DMS153 treated with DMSO at 0.1 percent for 48 hours (cell line): Measurements from ENCODE around the gene TPGS1.

ENCODE experiments used
- DNase-seq: peaks from one replicate; lab custom pipeline; 2025; ENCODE audit not compliant: unreplicated experiment; lab: John Stamatoyannopoulos, UW

The TPGS1 gene

DNA sequence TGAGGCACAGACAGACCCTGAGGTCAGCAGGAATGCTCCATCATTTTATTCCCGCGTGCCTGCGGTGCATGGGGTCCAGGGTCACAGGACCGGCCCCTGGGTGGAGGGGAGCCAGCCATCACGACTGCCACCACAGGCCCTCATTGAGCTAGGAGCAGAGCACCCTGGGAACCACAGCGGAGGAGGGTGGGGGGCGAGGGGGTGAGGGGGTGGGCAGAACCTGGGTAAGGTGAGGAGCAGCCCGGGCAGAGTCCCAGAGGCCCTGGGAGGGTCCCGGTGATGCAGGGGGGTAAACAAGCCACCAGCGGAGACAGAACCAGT lies 12.3 kb upstream of the TPGS1 start:
- DNase-seq = no peak

GRCh38 chr19:495402-496111 lies 11.7 kb upstream of the TPGS1 start:
- no peak for DNase-seq

DNA sequence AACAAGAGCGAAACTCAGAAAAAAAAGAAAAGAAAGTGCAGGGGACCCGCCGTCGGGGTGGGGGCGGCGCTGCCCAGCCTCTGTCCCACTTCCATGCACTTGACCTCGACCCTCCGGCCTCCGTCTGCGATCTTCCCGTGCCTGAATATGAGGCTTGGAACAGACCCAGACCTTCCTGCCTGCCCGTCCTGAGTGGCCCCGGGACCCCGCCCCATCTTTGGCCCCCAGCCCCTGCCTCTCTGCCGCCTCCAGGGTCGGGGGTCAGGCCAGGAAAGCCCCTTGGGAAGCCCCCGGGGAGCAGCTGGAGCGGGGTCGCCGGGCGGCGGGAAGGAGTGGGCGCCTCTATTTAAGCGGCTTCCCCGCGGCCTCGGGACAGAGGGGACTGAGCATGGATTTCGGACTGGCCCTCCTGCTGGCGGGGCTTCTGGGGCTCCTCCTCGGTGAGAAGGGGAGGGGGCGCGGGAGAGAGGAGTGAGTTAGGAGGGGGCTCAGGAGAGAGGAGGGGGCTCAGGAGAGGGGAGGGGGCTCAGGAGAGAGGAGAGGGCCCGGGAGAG lies 11.1 kb upstream of the TPGS1 start, which contains the start of gene MADCAM1:
Gene MADCAM1 (plus strand): TSS at position 375 of the 554 bp plus-strand sequence. CDS start 14 bp downstream, at position 389.
- DNase-seq = no peak

GRCh38 chr19:496986-497385 lies 10.3 kb upstream of the TPGS1 start:
- DNase-seq = no peak

DNA sequence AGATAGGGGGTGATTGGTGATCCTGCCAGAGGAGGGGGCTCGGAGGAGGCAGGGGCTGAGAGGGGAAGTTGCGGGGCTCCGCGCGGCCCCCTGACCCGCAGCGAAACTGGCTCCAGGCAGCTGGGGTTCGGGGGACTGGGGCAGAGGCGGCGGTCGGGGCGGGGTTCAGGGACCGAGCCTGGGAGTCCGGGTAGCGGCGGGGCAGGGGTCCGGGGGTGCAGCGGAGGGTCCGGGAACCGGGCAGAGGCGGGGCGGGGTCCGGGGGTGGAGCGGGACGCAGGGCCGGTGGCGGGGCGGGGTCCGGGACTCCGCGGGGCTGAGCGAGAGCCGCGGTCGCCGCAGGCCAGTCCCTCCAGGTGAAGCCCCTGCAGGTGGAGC lies 9.8 kb upstream of the TPGS1 start:
- no peak for DNase-seq

- no peak for DNase-seq
These were observed 9.3 kb upstream of the TPGS1 start for GRCh38 chr19:497869-498510.

- no peak for DNase-seq
These were observed 8.8 kb upstream of the TPGS1 start for GRCh38 chr19:498511-498891.

DNA sequence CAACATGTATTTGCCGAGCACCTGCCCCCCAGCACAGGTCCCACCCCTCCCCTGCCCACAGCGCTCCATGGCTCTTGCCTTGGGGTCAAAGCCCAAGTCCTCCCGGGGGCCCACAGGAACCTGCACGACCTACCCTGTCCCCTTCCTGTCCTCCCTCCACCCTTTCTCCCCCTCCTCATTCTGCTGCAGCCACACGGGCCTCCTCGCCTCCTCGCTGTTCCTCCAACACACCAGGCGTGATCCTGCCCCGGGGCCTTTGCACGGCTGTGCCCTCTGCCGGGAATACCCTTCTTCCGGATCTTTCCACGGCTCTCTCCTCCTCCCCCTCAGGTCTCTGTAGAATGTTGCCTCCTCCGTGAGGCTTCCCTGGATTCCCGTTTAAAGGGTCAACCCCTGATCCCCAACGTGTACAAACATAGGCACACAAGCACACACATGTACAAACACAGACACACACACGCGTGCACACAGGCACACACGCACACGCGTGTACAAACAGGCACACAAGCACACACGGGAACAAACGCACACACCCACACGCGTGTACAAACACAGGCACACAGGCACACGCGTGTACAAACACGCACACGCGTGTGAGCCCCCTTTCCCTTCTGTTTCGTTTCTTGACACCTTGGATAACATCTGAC lies 8.2 kb upstream of the TPGS1 start:
- no peak for DNase-seq

DNA sequence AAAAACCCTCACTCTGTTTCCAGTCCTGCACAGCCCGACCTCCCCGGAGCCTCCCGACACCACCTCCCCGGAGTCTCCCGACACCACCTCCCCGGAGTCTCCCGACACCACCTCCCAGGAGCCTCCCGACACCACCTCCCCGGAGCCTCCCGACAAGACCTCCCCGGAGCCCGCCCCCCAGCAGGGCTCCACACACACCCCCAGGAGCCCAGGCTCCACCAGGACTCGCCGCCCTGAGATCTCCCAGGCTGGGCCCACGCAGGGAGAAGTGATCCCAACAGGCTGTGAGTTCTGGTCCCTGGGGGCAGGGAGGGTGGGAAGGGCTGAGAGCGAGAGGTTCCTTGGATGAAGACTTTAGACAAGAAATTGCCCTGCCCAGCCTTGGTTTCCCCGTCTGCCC lies 5.7 kb upstream of the TPGS1 start:
- DNase-seq = no peak

DNA sequence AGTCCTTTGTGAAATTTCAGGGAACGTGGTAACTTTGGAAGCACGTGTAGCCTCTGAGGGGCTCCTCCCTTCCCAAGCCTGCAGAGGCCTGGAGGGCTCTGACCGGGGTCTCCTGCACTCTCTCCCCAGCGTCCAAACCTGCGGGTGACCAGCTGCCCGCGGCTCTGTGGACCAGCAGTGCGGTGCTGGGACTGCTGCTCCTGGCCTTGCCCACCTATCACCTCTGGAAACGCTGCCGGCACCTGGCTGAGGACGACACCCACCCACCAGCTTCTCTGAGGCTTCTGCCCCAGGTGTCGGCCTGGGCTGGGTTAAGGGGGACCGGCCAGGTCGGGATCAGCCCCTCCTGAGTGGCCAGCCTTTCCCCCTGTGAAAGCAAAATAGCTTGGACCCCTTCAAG lies 2.7 kb upstream of the TPGS1 start:
- no peak for DNase-seq

- DNase-seq = peak; percentile 86
These were observed 652 bp upstream of the TPGS1 start for GRCh38 chr19:506404-507285.

GRCh38 chr19:508204-509150 lies 1.2 kb downstream of the TPGS1 start:
- no peak for DNase-seq

DNA sequence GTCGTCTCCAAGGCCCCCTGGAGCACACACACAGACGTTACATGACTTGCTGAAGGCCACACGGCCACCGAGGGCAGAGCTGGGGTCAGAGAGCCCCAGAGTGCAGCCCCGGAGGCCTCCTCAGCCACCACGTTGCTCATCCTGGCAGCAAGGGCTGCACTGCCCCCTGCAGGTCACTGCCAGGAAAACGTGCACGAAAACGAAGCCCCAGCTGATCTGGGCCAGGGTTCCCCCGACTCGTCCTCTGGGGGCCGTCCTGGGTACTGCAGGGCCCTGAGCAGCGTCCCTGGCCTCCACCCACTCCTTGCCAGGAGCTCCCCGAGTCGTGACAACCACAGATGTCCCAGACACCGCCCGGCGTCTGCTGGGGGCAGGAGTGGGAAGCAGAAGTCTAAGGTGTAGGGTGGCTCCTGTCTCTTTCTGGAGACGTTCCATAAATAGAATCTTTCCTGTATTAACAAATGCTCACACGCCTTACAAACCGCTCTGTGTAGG lies 3.4 kb downstream of the TPGS1 start:
- peak; percentile 19 for DNase-seq

- DNase-seq = peak; percentile 40
These were observed 4.0 kb downstream of the TPGS1 start for GRCh38 chr19:511101-511851.

DNA sequence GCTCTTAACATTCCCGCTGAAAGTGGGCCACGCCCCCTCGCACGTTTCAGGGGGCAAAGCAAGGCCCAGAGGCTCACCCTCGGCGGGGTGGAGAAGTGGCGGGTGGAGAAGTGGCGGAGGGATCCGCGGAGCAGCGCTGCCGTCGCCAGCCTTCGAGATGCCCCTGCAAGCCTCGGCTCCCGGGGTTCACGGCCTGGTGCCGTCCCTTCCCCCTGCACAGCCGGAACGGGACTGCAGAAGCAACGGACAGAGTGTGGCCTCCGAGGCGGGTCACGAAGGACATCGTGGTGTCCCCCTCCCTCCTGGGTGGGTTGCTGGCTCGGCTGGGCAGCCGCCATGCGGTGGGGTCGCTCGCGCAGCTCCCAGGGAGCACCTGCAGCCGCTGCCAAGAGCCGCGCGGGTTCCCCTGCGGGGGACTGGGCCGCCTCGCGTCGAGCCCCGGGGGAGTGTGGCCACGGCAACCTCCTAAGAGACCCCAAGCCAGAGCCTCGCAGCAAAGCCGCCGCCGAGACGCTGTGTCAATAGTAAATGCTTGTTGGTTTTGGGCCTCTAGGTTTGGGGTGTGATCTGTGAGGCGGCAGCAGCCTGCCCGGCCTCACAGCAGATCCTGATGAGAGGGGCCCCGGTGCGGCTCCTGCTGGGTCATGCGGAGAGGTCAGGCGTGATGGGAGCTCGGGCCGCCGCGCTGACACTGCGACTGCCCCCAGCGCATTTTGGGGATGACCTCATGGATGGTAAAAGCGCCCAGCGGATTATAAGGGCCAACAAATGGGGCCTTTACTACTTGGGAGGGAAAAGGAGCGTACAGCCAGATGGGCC lies 5.5 kb downstream of the TPGS1 start:
- peak; percentile 17 for DNase-seq

DNA sequence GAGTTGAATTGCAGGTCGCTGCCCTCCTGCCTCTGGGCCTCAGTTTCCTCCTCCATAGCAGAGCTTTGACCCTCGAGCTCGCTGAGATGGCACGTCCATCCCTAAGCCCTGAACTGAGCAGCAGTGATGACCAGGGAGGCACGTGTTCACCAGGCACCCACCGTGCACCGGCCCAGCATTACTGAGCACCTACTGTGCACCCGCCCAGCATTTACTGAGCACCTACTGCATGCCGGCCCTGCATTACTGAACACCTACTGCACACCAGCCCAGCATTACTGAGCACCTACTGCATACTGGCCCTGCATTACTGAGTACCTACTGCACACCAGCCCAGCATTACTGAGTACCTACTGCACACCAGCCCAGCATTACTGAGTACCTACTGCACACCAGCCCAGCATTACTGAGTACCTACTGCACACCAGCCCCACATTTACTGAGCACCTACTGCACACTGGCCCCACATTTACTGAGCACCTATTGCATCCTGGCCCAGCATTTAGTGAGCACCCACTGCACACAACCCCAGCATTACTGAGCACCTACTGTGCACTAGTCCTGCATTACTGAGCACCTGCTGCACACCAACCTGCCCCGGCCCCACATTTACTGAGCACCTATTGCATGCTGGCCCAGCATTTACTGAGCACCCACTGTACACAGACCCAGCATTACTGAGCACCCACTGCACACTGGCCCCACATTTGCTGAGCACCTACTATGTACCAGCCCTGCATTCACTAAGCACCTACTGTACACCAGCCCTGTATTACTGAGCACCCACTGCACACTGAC lies 6.3 kb downstream of the TPGS1 start:
- no peak for DNase-seq

- DNase-seq = no peak
These were observed 6.9 kb downstream of the TPGS1 start for GRCh38 chr19:514166-514663.
